Measurements from ENCODE around the gene PKHD1.

PKHD1 gene

GRCh38 chr6:51842061-51842803, 245.2 kb downstream of the PKHD1 start:
- no peak for DNase-seq (ENCODE audit: low spot score)
- TF ChIP-seq CTCF (IDR thresholded peaks at IDR 0.05; ENCODE audit: extremely low read depth, missing control alignments), result no peak

- DNase-seq (ENCODE audit: low spot score), result no peak
- TF ChIP-seq CTCF (IDR thresholded peaks at IDR 0.05; ENCODE audit: extremely low read depth, missing control alignments), result no peak
Observed at GRCh38 chr6:51841626-51842025, 245.8 kb downstream of the PKHD1 start.

GRCh38 chr6:51839726-51840374, 247.6 kb downstream of the PKHD1 start:
- no peak for TF ChIP-seq CTCF (IDR thresholded peaks at IDR 0.05; ENCODE audit: extremely low read depth, missing control alignments)
- DNase-seq (ENCODE audit: low spot score), result no peak

- no peak for DNase-seq (ENCODE audit: low spot score)
- no peak for TF ChIP-seq CTCF (IDR thresholded peaks at IDR 0.05; ENCODE audit: extremely low read depth, missing control alignments)
Observed at GRCh38 chr6:51830666-51831065, 256.7 kb downstream of the PKHD1 start.

- TF ChIP-seq CTCF (IDR thresholded peaks at IDR 0.05; ENCODE audit: extremely low read depth, missing control alignments), result no peak
- DNase-seq (ENCODE audit: low spot score), result no peak
Observed at GRCh38 chr6:51827580-51827979, 259.8 kb downstream of the PKHD1 start.

GRCh38 chr6:51824940-51825339, 262.5 kb downstream of the PKHD1 start:
- no peak for TF ChIP-seq CTCF (IDR thresholded peaks at IDR 0.05; ENCODE audit: extremely low read depth, missing control alignments)
- DNase-seq (ENCODE audit: low spot score), result no peak

GRCh38 chr6:51820555-51820954, 266.9 kb downstream of the PKHD1 start:
- no peak for DNase-seq (ENCODE audit: low spot score)
- no peak for TF ChIP-seq CTCF (IDR thresholded peaks at IDR 0.05; ENCODE audit: extremely low read depth, missing control alignments)

Data from GM20000 (cell line).